ENCODE measurements around the gene DNASE1L3.

- TF ChIP-seq CTCF (conservative IDR thresholded peaks at IDR 0.05; ENCODE audit: low read depth, low read length) (no peak), EZH2 (IDR thresholded peaks at IDR 0.05; ENCODE audit: low read length, unreplicated experiment) (no peak)
These were observed 66.1 kb downstream of the DNASE1L3 start for GRCh38 chr3:58144478-58145325.

Data from PC-3 (cell line).